Activated T-cell treated with anti-CD3 and anti-CD28 coated beads for 24 hours (primary cell): ENCODE results near the gene PKNOX1.
"Not testable (repeated sequence)": the region's sequence is repeated elsewhere in the genome, so short reads cannot be mapped to it uniquely, and the experiment has no call there.

ENCODE experiments used
- DNase-seq: peaks from one replicate; pipeline ENCODE4 v3.0.0-alpha.2; 2020; ENCODE audit warnings: low read depth

The PKNOX1 gene

GRCh38 chr21:42986125-42986783 lies 11.9 kb downstream of the PKNOX1 start:
- no peak for DNase-seq

GRCh38 chr21:42988236-42988965 lies 14.0 kb downstream of the PKNOX1 start:
- DNase-seq: no peak

GRCh38 chr21:42989370-42989769 lies 15.0 kb downstream of the PKNOX1 start:
- not testable (repeated sequence) for DNase-seq

GRCh38 chr21:42989816-42990650 lies 15.7 kb downstream of the PKNOX1 start:
- DNase-seq: no peak

- no peak for DNase-seq
Measured at GRCh38 chr21:42991992-42992740, 17.8 kb downstream of the PKNOX1 start.

- no peak for DNase-seq
Measured at GRCh38 chr21:42993051-42993712, 18.8 kb downstream of the PKNOX1 start.

GRCh38 chr21:42997053-42997452 lies 22.7 kb downstream of the PKNOX1 start:
- DNase-seq: no peak

- not testable (repeated sequence) for DNase-seq
Measured at GRCh38 chr21:42997983-42998382, 23.6 kb downstream of the PKNOX1 start.

GRCh38 chr21:42999152-42999551 lies 24.8 kb downstream of the PKNOX1 start:
- DNase-seq: not testable (repeated sequence)

GRCh38 chr21:43000041-43000440 lies 25.7 kb downstream of the PKNOX1 start:
- DNase-seq: not testable (repeated sequence)

GRCh38 chr21:43001316-43001715 lies 27.0 kb downstream of the PKNOX1 start:
- DNase-seq: no peak

GRCh38 chr21:43004926-43005325 lies 30.6 kb downstream of the PKNOX1 start:
- no peak for DNase-seq

- DNase-seq: no peak
Measured at GRCh38 chr21:43005635-43006034, 31.3 kb downstream of the PKNOX1 start.

- DNase-seq: not testable (repeated sequence)
Measured at GRCh38 chr21:43006051-43006873, 31.9 kb downstream of the PKNOX1 start.

- DNase-seq: no peak
Measured at GRCh38 chr21:43006874-43007208, 32.5 kb downstream of the PKNOX1 start.

GRCh38 chr21:43012596-43012995 lies 38.2 kb downstream of the PKNOX1 start:
- DNase-seq: no peak

- DNase-seq: no peak
Measured at GRCh38 chr21:43015906-43016540, 41.7 kb downstream of the PKNOX1 start.

GRCh38 chr21:43016728-43017127 lies 42.4 kb downstream of the PKNOX1 start:
- no peak for DNase-seq

GRCh38 chr21:43018519-43018918 lies 44.2 kb downstream of the PKNOX1 start:
- DNase-seq: no peak

GRCh38 chr21:43020177-43020576 lies 45.8 kb downstream of the PKNOX1 start:
- no peak for DNase-seq
